ENCODE measurements around the gene RMRP.
A peak's percentile ranks its signal among the peaks of the same experiment; 100 is the strongest.
"Not testable (repeated sequence)": the region's sequence is repeated elsewhere in the genome, so short reads cannot be mapped to it uniquely, and the experiment has no call there.

The RMRP gene

DNA sequence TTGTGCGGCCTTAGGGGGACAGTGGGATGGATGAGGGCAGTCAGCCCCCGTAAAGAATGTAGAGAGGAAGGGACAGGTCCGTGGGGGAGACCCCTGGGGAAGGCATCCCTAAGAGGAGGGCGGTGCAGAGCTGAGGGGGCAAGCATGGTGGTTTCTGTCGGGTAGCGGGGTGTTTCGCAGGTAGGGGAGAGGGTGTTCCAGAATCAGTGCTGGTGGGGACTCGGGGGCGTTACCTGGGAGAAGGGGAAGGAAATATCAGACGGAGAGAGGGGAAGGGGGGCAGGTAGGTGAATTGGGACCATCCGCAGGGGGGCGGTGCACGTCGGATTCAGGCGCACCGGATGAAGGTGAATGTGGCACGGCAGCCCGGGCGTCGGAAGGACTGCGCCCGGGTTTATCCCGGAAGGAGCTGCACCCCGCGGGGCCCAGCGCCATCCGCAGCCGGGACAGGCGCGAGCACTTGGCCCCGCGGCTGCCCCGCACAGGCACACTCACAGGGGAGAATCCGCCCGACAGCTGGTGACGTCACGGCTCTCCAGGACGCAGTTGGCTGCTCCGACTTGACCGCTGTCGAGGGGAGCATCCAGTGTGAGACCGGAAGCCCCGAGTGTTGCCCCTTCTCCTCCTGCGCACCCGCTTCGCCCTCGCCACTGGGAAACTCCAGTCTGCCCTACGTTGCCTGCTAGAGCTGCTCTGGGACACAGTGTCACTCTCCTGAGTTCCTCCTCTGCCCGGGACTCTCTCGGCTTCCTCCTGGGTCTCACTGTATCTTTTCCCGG lies 40.9 kb downstream of the RMRP start:
- peak overlapping the region; percentile 58 for H3K4me2 ChIP-seq (ENCODE audit: low read length)
- no peaks in the 10 kb centered on the region for H4K20me1 ChIP-seq (ENCODE audit: insufficient read depth, low read length)
- no peak for TF ChIP-seq EZH2phosphoT487 (IDR thresholded peaks at IDR 0.05; ENCODE audit: low read depth)
- TF ChIP-seq, protein P1, sequence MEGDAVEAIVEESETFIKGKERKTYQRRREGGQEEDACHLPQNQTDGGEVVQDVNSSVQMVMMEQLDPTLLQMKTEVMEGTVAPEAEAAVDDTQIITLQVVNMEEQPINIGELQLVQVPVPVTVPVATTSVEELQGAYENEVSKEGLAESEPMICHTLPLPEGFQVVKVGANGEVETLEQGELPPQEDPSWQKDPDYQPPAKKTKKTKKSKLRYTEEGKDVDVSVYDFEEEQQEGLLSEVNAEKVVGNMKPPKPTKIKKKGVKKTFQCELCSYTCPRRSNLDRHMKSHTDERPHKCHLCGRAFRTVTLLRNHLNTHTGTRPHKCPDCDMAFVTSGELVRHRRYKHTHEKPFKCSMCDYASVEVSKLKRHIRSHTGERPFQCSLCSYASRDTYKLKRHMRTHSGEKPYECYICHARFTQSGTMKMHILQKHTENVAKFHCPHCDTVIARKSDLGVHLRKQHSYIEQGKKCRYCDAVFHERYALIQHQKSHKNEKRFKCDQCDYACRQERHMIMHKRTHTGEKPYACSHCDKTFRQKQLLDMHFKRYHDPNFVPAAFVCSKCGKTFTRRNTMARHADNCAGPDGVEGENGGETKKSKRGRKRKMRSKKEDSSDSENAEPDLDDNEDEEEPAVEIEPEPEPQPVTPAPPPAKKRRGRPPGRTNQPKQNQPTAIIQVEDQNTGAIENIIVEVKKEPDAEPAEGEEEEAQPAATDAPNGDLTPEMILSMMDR (IDR thresholded peaks at IDR 0.05; ENCODE audit: low read depth, low read length), result peak; percentile 12; the same call in 1 of the 2 replicates
- peak overlapping the region; percentile 71; the same call in 1 of the 2 replicates for H2AFZ ChIP-seq (ENCODE audit: low read depth, low read length)
- no peak overlapping the region for H3K27ac ChIP-seq (ENCODE audit: low read length)
- 0 out of 2 replicates have a peak, but pooled peaks cover 5% of the 10 kb centered on the region for H3K27me3 ChIP-seq (ENCODE audit: low read depth, low read length)
- peak overlapping the region; percentile 74 for H3K4me3 ChIP-seq (ENCODE audit: low read length)
- peaks cover 3% of the 10 kb centered on the region; the same call in 1 of the 2 replicates for H3K9me3 ChIP-seq (ENCODE audit: insufficient read depth, low read length)
- no peaks in the 10 kb centered on the region for H3K79me2 ChIP-seq (ENCODE audit: low read length)
- H3K4me1 ChIP-seq (ENCODE audit: low read length), result peaks cover 57% of the 10 kb centered on the region
- no peaks in the 10 kb centered on the region for H3K36me3 ChIP-seq (replicated peaks; ENCODE audit: low read depth, low read length)
- peak overlapping the region; percentile 57 for H3K9ac ChIP-seq (ENCODE audit: low read length)

DNA sequence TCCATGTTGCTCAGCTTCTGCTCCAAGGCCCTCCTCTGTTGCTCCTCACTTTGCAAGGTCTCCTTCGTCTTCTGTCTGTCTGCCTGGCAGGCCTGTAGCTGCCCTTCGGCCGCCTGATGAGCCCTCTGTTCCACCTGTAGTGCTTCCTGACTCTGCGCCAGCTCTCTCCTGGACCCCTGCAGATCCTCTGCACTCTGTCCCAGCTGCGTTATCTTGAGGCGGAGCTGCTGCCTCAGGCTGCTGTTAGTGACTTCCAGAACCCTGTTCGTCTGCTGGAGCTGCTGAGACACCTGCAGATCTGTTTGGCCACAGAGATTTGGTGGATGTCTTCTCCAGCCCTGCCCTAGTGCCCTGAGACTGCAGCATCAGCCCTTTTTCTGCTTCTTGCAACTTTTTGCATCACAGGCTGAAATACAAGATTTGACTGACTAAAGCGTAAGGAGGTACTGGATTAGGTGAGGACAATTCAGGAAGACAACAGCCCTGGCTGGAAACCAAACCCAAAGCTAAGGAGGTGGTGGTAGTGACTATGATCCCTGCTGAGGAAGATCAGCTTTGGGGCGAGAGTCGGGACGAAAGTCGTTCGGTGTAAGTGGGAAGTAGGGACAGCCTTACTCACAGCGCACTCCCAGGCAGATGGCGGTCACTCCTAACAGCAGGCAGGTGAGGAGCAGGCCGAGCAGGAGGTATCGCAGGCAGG lies 41.7 kb downstream of the RMRP start:
- TF ChIP-seq, protein P1 (IDR thresholded peaks at IDR 0.05; ENCODE audit: low read depth, low read length), result no peak
- TF ChIP-seq EZH2phosphoT487 (IDR thresholded peaks at IDR 0.05; ENCODE audit: low read depth), result no peak
- no peak overlapping the region for H2AFZ ChIP-seq (ENCODE audit: low read depth, low read length)
- H3K27me3 ChIP-seq (ENCODE audit: low read depth, low read length), result 0 out of 2 replicates have a peak, but pooled peaks cover 5% of the 10 kb centered on the region
- no peak overlapping the region for H3K9ac ChIP-seq (ENCODE audit: low read length)
- no peaks in the 10 kb centered on the region for H3K79me2 ChIP-seq (ENCODE audit: low read length)
- peaks cover 49% of the 10 kb centered on the region for H3K4me1 ChIP-seq (ENCODE audit: low read length)
- no peaks in the 10 kb centered on the region for H4K20me1 ChIP-seq (ENCODE audit: insufficient read depth, low read length)
- peaks cover 3% of the 10 kb centered on the region; the same call in 1 of the 2 replicates for H3K9me3 ChIP-seq (ENCODE audit: insufficient read depth, low read length)
- no peak overlapping the region for H3K27ac ChIP-seq (ENCODE audit: low read length)
- H3K4me2 ChIP-seq (ENCODE audit: low read length), result peak overlapping the region; percentile 58; the same call in 1 of the 2 replicates
- no peaks in the 10 kb centered on the region for H3K36me3 ChIP-seq (replicated peaks; ENCODE audit: low read depth, low read length)
- H3K4me3 ChIP-seq (ENCODE audit: low read length), result no peak overlapping the region

DNA sequence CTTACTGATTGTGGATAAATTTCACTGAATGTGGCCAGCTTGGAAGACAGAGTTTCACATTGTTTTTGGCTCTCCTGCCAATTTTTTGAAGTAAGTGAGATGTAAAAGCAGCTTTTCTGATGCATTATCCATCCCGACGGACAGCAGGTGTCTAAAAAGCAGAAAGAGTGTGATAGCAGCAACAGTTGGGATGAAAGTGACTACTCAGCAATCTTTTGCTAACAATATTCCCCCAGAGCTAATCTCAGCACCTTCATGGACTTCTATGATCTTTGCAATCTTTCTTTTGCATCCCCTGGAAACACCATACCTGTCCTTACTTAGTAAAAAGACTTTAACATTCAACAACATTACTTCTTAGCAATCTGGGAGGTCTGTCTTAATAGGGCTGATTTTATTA lies 45.0 kb downstream of the RMRP start:
- H4K20me1 ChIP-seq (ENCODE audit: insufficient read depth, low read length), result no peaks in the 10 kb centered on the region
- no peak overlapping the region for H3K27ac ChIP-seq (ENCODE audit: low read length)
- no peaks in the 10 kb centered on the region for H3K79me2 ChIP-seq (ENCODE audit: low read length)
- peaks cover 15% of the 10 kb centered on the region for H3K36me3 ChIP-seq (replicated peaks; ENCODE audit: low read depth, low read length)
- no peak overlapping the region for H3K4me2 ChIP-seq (ENCODE audit: low read length)
- no peak overlapping the region for H2AFZ ChIP-seq (ENCODE audit: low read depth, low read length)
- H3K9ac ChIP-seq (ENCODE audit: low read length), result no peak overlapping the region
- H3K4me1 ChIP-seq (ENCODE audit: low read length), result peaks cover 17% of the 10 kb centered on the region
- no peak for TF ChIP-seq EZH2phosphoT487 (IDR thresholded peaks at IDR 0.05; ENCODE audit: low read depth)
- TF ChIP-seq, protein P1 (IDR thresholded peaks at IDR 0.05; ENCODE audit: low read depth, low read length), result no peak
- no peaks in the 10 kb centered on the region for H3K9me3 ChIP-seq (ENCODE audit: insufficient read depth, low read length)
- 0 out of 2 replicates have a peak, but pooled peaks cover 5% of the 10 kb centered on the region for H3K27me3 ChIP-seq (ENCODE audit: low read depth, low read length)
- H3K4me3 ChIP-seq (ENCODE audit: low read length), result no peak overlapping the region

DNA sequence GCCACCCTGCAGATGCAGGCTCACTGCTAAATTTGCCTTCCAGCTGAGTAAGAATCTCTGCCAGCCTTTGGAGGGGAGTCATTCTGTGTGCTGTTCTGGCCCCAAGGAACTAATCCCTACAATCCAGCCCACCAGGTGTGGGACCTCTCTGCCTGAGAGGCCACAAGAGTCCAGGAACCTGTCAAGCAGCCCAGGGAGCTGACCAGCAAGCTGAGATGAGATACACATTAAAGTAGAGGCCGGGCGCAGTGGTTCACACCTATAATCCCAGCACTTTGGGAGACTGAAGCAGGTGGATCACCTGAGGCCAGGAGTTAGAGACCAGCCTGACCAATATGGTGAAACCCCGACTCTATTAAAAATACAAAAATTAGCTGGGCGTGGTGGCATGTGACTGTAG lies 45.8 kb downstream of the RMRP start:
- H3K79me2 ChIP-seq (ENCODE audit: low read length); H3K4me3 ChIP-seq (ENCODE audit: low read length); H3K27me3 ChIP-seq (ENCODE audit: low read depth, low read length); H3K9ac ChIP-seq (ENCODE audit: low read length); H4K20me1 ChIP-seq (ENCODE audit: insufficient read depth, low read length); H3K4me2 ChIP-seq (ENCODE audit: low read length); H3K4me1 ChIP-seq (ENCODE audit: low read length); H3K27ac ChIP-seq (ENCODE audit: low read length); H3K9me3 ChIP-seq (ENCODE audit: insufficient read depth, low read length); H2AFZ ChIP-seq (ENCODE audit: low read depth, low read length): not testable (repeated sequence)
- H3K36me3 ChIP-seq (replicated peaks; ENCODE audit: low read depth, low read length), result peaks cover 15% of the 10 kb centered on the region

All from OCI-LY3 (cell line).